ENCODE data around the gene TOMM5. TPM values are rescaled to one million over a fixed set of nuclear protein-coding genes. Genes with fewer than 3 reads are reported as not detected.

Gene TOMM5
- total RNA-seq, 1 donor, result 140 TPM

- peak; percentile 76 for DNase-seq (ENCODE audit: low read depth)
- peak within 1 kb of the TSS; percentile 69 for H3K4me3 ChIP-seq (ENCODE audit: low read depth, low read length)
- no peak for TF ChIP-seq CTCF (IDR thresholded peaks at IDR 0.05; ENCODE audit: insufficient read depth, low read depth, low read length)
These were observed 16.3 kb downstream of the TOMM5 start, which contains the start of gene FBXO10 for GRCh38 chr9:37575921-37576721. Gene FBXO10 (minus strand): TSS chr9:37576380. CDS start chr9:37541768, 34,612 bp downstream.

- H3K4me3 ChIP-seq (ENCODE audit: low read depth, low read length), result peak overlapping the region; percentile 69
- DNase-seq (ENCODE audit: low read depth), result peak; percentile 18
- TF ChIP-seq CTCF (IDR thresholded peaks at IDR 0.05; ENCODE audit: insufficient read depth, low read depth, low read length), result no peak
These were observed 16.9 kb downstream of the TOMM5 start for GRCh38 chr9:37575511-37575914.

GRCh38 chr9:37575001-37575400 lies 17.4 kb downstream of the TOMM5 start:
- no peak for TF ChIP-seq CTCF (IDR thresholded peaks at IDR 0.05; ENCODE audit: insufficient read depth, low read depth, low read length)
- peak; percentile 11 for DNase-seq (ENCODE audit: low read depth)
- peak overlapping the region; percentile 69 for H3K4me3 ChIP-seq (ENCODE audit: low read depth, low read length)

GRCh38 chr9:37574241-37574721 lies 18.1 kb downstream of the TOMM5 start:
- no peak for TF ChIP-seq CTCF (IDR thresholded peaks at IDR 0.05; ENCODE audit: insufficient read depth, low read depth, low read length)
- peak; percentile 85 for DNase-seq (ENCODE audit: low read depth)
- H3K4me3 ChIP-seq (ENCODE audit: low read depth, low read length), result peak overlapping the region; percentile 29

GRCh38 chr9:37571282-37571681 lies 21.1 kb downstream of the TOMM5 start:
- H3K4me3 ChIP-seq (ENCODE audit: low read depth, low read length), result no peak overlapping the region
- no peak for DNase-seq (ENCODE audit: low read depth)
- no peak for TF ChIP-seq CTCF (IDR thresholded peaks at IDR 0.05; ENCODE audit: insufficient read depth, low read depth, low read length)

GRCh38 chr9:37566716-37567115 lies 25.7 kb downstream of the TOMM5 start:
- no peak for DNase-seq (ENCODE audit: low read depth)
- no peak overlapping the region for H3K4me3 ChIP-seq (ENCODE audit: low read depth, low read length)
- no peak for TF ChIP-seq CTCF (IDR thresholded peaks at IDR 0.05; ENCODE audit: insufficient read depth, low read depth, low read length)

All from fibroblast of villous mesenchyme (primary cell).